ENCODE measurements around the gene TNXB. TPM values are rescaled to one million over a fixed set of nuclear protein-coding genes. Genes with fewer than 3 reads are reported as not detected.
"Not testable (repeated sequence)": the region's sequence is repeated elsewhere in the genome, so short reads cannot be mapped to it uniquely, and the experiment has no call there.

The TNXB gene
- total RNA-seq, 1 experiment from 2014 or later: 3.0 TPM

GRCh38 chr6:32056254-32056653 is 52.9 kb downstream of the TNXB start:
- no peaks in the 10 kb centered on the region for H3K9me3 Mint-ChIP-seq (ENCODE audit: unreplicated experiment)
- no TSS peak for BruUV-seq (replicated peaks)
- H3K27me3 Mint-ChIP-seq (ENCODE audit: insufficient read depth, unreplicated experiment): no peaks in the 10 kb centered on the region
- POLR2A ChIA-PET: no interaction called here
- H3K36me3 Mint-ChIP-seq (ENCODE audit: insufficient read depth, unreplicated experiment): no peaks in the 10 kb centered on the region
- H3K27ac Mint-ChIP-seq (ENCODE audit: low read depth, unreplicated experiment): no peak overlapping the region
- intact Hi-C loops (cut with micrococcal nuclease): no loop called here
- CTCF ChIA-PET: no interaction called here
- no peak for DNase-seq (ENCODE audit: unreplicated experiment)
- H3K4me1 Mint-ChIP-seq (ENCODE audit: insufficient read depth, unreplicated experiment): no peaks in the 10 kb centered on the region
- TF ChIP-seq CTCF (IDR thresholded peaks at IDR 0.05; ENCODE audit: unreplicated experiment): no peak
- H3K4me3 Mint-ChIP-seq (ENCODE audit: unreplicated experiment): no peak overlapping the region

GRCh38 chr6:32055756-32056155 is 53.4 kb downstream of the TNXB start:
- CTCF ChIA-PET: interaction anchor here (0.6 kb wide), 1 partner anchor 86 kb away, joined by 3 read pairs; no protein-coding TSS in a partner anchor
- BruUV-seq (replicated peaks); H3K27me3 Mint-ChIP-seq (ENCODE audit: insufficient read depth, unreplicated experiment); DNase-seq (ENCODE audit: unreplicated experiment); H3K4me1 Mint-ChIP-seq (ENCODE audit: insufficient read depth, unreplicated experiment); POLR2A ChIA-PET; H3K9me3 Mint-ChIP-seq (ENCODE audit: unreplicated experiment); intact Hi-C loops (cut with micrococcal nuclease); H3K4me3 Mint-ChIP-seq (ENCODE audit: unreplicated experiment); H3K27ac Mint-ChIP-seq (ENCODE audit: low read depth, unreplicated experiment); H3K36me3 Mint-ChIP-seq (ENCODE audit: insufficient read depth, unreplicated experiment): not testable (repeated sequence)

- DNase-seq (ENCODE audit: unreplicated experiment): not testable (repeated sequence)
- CTCF ChIA-PET: interaction anchor here (0.6 kb wide), 1 partner anchor 391 kb away, joined by 4 read pairs; no protein-coding TSS in a partner anchor
Observed at GRCh38 chr6:32053314-32053713, 55.8 kb downstream of the TNXB start.

GRCh38 chr6:32052626-32053025 is 56.5 kb downstream of the TNXB start:
- CTCF ChIA-PET; H3K4me1 Mint-ChIP-seq (ENCODE audit: insufficient read depth, unreplicated experiment); POLR2A ChIA-PET; H3K36me3 Mint-ChIP-seq (ENCODE audit: insufficient read depth, unreplicated experiment); BruUV-seq (replicated peaks); H3K27ac Mint-ChIP-seq (ENCODE audit: low read depth, unreplicated experiment); H3K27me3 Mint-ChIP-seq (ENCODE audit: insufficient read depth, unreplicated experiment); DNase-seq (ENCODE audit: unreplicated experiment); H3K9me3 Mint-ChIP-seq (ENCODE audit: unreplicated experiment); intact Hi-C loops (cut with micrococcal nuclease); H3K4me3 Mint-ChIP-seq (ENCODE audit: unreplicated experiment): not testable (repeated sequence)

More at GRCh38 chr6:32053314-32053713, 55.8 kb downstream of the TNXB start:
- H3K9me3 Mint-ChIP-seq (ENCODE audit: unreplicated experiment); H3K4me1 Mint-ChIP-seq (ENCODE audit: insufficient read depth, unreplicated experiment); POLR2A ChIA-PET; intact Hi-C loops (cut with micrococcal nuclease); H3K27me3 Mint-ChIP-seq (ENCODE audit: insufficient read depth, unreplicated experiment); H3K36me3 Mint-ChIP-seq (ENCODE audit: insufficient read depth, unreplicated experiment); BruUV-seq (replicated peaks); H3K27ac Mint-ChIP-seq (ENCODE audit: low read depth, unreplicated experiment); H3K4me3 Mint-ChIP-seq (ENCODE audit: unreplicated experiment): not testable (repeated sequence)

- no peak for TF ChIP-seq CTCF (IDR thresholded peaks at IDR 0.05; ENCODE audit: unreplicated experiment)
- no peaks in the 10 kb centered on the region for H3K36me3 Mint-ChIP-seq (ENCODE audit: insufficient read depth, unreplicated experiment)
- H3K27me3 Mint-ChIP-seq (ENCODE audit: insufficient read depth, unreplicated experiment): no peaks in the 10 kb centered on the region
- DNase-seq (ENCODE audit: unreplicated experiment): no peak
- no peaks in the 10 kb centered on the region for H3K9me3 Mint-ChIP-seq (ENCODE audit: unreplicated experiment)
- POLR2A ChIA-PET: no interaction called here
- H3K27ac Mint-ChIP-seq (ENCODE audit: low read depth, unreplicated experiment): no peak overlapping the region
- intact Hi-C loops (cut with micrococcal nuclease): no loop called here
- peaks cover 10% of the 10 kb centered on the region for H3K4me1 Mint-ChIP-seq (ENCODE audit: insufficient read depth, unreplicated experiment)
- no peak overlapping the region for H3K4me3 Mint-ChIP-seq (ENCODE audit: unreplicated experiment)
- BruUV-seq (replicated peaks): no TSS peak
- CTCF ChIA-PET: interaction anchor here (0.6 to 1.4 kb wide), 2 partner anchors 14 to 20 kb away, joined by 3 to 5 read pairs; no protein-coding TSS in a partner anchor
Observed at GRCh38 chr6:32050562-32050961, 58.6 kb downstream of the TNXB start.

GRCh38 chr6:32049736-32050135 is 59.4 kb downstream of the TNXB start:
- H3K36me3 Mint-ChIP-seq (ENCODE audit: insufficient read depth, unreplicated experiment); H3K4me1 Mint-ChIP-seq (ENCODE audit: insufficient read depth, unreplicated experiment); H3K4me3 Mint-ChIP-seq (ENCODE audit: unreplicated experiment); H3K27ac Mint-ChIP-seq (ENCODE audit: low read depth, unreplicated experiment); POLR2A ChIA-PET; H3K27me3 Mint-ChIP-seq (ENCODE audit: insufficient read depth, unreplicated experiment); DNase-seq (ENCODE audit: unreplicated experiment); H3K9me3 Mint-ChIP-seq (ENCODE audit: unreplicated experiment); BruUV-seq (replicated peaks): not testable (repeated sequence)
- CTCF ChIA-PET: interaction anchor here (0.6 to 1.4 kb wide), 3 partner anchors 14 to 26 kb away, joined by 3 to 7 read pairs (median 3); no protein-coding TSS in a partner anchor
- intact Hi-C loops (cut with micrococcal nuclease): loop anchor here (2.0 kb wide), 1 partner anchor 65 kb away; no protein-coding TSS in a partner anchor

- not testable (repeated sequence) for H3K9me3 Mint-ChIP-seq (ENCODE audit: unreplicated experiment); H3K4me3 Mint-ChIP-seq (ENCODE audit: unreplicated experiment); DNase-seq (ENCODE audit: unreplicated experiment); H3K4me1 Mint-ChIP-seq (ENCODE audit: insufficient read depth, unreplicated experiment); H3K27ac Mint-ChIP-seq (ENCODE audit: low read depth, unreplicated experiment); H3K27me3 Mint-ChIP-seq (ENCODE audit: insufficient read depth, unreplicated experiment); BruUV-seq (replicated peaks); H3K36me3 Mint-ChIP-seq (ENCODE audit: insufficient read depth, unreplicated experiment)
- POLR2A ChIA-PET: interaction anchor here (0.6 kb wide), 2 partner anchors 27 to 649 kb away, joined by 3 to 5 read pairs; no protein-coding TSS in a partner anchor
- CTCF ChIA-PET: interaction anchor here (0.6 to 1.7 kb wide), 9 partner anchors 11 to 308 kb away, joined by 3 to 9 read pairs (median 5); partner anchors contain the start of gene ATF6B
- intact Hi-C loops (cut with micrococcal nuclease): loop anchor here (2.0 kb wide), 1 partner anchor 66 kb away; no protein-coding TSS in a partner anchor
Observed at GRCh38 chr6:32049149-32049548, 60.0 kb downstream of the TNXB start.
